Progenitor cell of endocrine pancreas (in vitro differentiated cells): ENCODE data around the gene USP40. TPM values are rescaled to one million over a fixed set of nuclear protein-coding genes. Genes with fewer than 3 reads are reported as not detected.

Experiments
- DNase-seq: peaks from one replicate; pipeline ENCODE4 v3.0.0; 2021; ENCODE audit warnings: low spot score; ENCODE audit not compliant: unreplicated experiment
- H3K27ac Mint-ChIP-seq: 2 replicates; pipeline ENCODE4 v1.8.0; 2021; ENCODE audit warnings: mild to moderate bottlenecking, moderate library complexity, mixed read lengths
- H3K27me3 Mint-ChIP-seq: 2 replicates; pipeline ENCODE4 v1.8.0; 2021; ENCODE audit warnings: mixed read lengths
- H3K36me3 Mint-ChIP-seq: 2 replicates; pipeline ENCODE4 v1.8.0; 2022; ENCODE audit warnings: mixed read lengths; ENCODE audit not compliant: insufficient read depth
- H3K4me1 Mint-ChIP-seq: 2 replicates; pipeline ENCODE4 v1.8.0; 2021; ENCODE audit warnings: low read depth, mixed read lengths
- H3K4me3 Mint-ChIP-seq: 2 replicates; pipeline ENCODE4 v1.8.0; 2021; ENCODE audit warnings: low read depth, mild to moderate bottlenecking, moderate library complexity, mixed read lengths
- H3K9me3 Mint-ChIP-seq: 2 replicates; pipeline ENCODE4 v1.8.0; 2021; ENCODE audit warnings: low read depth, mixed read lengths
- total RNA-seq: library from RNA; stranded (reverse); gene quantifications from 2 replicates; pipeline ENCODE4 v1.2.1, GENCODE V29; 2021
- TF ChIP-seq, protein P1 (sequence below): fragments of 200-600 bp; sonication (generic); IDR thresholded peaks from one replicate; pipeline ENCODE4 v1.5.0; 2021; ENCODE audit warnings: antibody characterized with exemption, mild to moderate bottlenecking; ENCODE audit not compliant: unreplicated experiment

USP40 gene
- total RNA-seq, 1 donor from 2014 or later = 36.9 TPM

DNA sequence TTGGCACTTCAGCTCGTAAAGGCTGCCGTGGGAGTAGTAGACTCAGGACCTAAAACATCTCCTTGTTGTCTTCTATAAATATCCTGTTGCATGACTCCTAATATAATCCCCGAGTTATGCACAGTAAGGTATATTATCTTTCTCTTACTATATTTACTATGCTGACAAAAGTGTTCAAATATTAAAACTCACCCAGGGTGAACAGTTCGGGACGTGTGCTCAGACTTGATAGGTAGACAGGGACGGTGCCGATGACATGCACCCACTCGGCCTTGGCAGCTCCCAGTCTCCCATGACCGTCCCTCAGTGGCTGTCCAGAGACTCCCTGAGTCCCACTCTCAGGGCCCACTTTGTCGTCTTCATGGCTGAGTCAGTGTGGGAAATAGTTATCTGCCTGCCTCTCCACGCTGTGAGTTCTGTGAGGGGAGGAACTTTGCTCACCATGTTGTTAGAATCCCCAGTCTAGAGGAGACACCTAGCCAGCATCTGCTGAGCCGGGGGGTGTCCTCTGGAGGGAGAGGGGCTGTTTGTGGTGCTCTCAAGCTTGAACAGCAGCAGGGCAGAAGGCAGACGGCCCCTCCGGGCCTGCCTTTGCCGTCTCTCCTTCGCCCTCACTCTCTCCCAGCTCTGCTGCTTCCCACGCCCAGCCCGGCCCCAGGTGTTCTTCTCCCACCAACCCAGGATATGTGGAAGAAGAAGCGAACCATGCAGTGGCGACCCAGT lies 137.2 kb downstream of the USP40 start:
- peaks cover 5% of the 10 kb centered on the region for H3K36me3 Mint-ChIP-seq
- no peaks in the 10 kb centered on the region for H3K27me3 Mint-ChIP-seq
- no peak for DNase-seq
- no peak overlapping the region for H3K4me3 Mint-ChIP-seq
- no peak overlapping the region for H3K27ac Mint-ChIP-seq
- TF ChIP-seq, protein P1, sequence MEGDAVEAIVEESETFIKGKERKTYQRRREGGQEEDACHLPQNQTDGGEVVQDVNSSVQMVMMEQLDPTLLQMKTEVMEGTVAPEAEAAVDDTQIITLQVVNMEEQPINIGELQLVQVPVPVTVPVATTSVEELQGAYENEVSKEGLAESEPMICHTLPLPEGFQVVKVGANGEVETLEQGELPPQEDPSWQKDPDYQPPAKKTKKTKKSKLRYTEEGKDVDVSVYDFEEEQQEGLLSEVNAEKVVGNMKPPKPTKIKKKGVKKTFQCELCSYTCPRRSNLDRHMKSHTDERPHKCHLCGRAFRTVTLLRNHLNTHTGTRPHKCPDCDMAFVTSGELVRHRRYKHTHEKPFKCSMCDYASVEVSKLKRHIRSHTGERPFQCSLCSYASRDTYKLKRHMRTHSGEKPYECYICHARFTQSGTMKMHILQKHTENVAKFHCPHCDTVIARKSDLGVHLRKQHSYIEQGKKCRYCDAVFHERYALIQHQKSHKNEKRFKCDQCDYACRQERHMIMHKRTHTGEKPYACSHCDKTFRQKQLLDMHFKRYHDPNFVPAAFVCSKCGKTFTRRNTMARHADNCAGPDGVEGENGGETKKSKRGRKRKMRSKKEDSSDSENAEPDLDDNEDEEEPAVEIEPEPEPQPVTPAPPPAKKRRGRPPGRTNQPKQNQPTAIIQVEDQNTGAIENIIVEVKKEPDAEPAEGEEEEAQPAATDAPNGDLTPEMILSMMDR = no peak
- no peaks in the 10 kb centered on the region for H3K9me3 Mint-ChIP-seq
- no peaks in the 10 kb centered on the region for H3K4me1 Mint-ChIP-seq

DNA sequence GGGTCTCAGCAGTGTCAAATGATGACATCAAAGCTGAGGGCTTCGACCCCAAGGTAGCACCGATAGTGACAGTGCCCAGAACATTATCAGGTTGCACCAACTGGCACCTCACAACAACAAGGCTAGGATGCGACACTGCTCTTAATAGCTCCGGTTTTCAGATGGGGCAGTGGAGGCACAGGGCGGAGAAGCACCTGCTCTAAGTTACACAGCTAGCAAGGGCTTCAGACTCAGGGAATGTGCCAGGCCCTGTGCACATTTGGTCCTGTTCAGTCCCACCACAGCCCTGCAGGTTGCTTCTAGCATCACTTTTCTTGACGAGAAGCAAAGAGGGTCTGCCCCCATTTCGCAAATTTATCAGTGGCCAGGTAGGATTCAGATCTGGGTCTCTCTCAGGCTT lies 138.1 kb downstream of the USP40 start:
- Mint-ChIP-seq H3K4me3 (no peak overlapping the region), H3K4me1 (no peaks in the 10 kb centered on the region), H3K27me3 (no peaks in the 10 kb centered on the region), H3K9me3 (no peaks in the 10 kb centered on the region), H3K36me3 (peaks cover 5% of the 10 kb centered on the region), H3K27ac (no peak overlapping the region)
- no peak for DNase-seq
- TF ChIP-seq, protein P1 = no peak

DNA sequence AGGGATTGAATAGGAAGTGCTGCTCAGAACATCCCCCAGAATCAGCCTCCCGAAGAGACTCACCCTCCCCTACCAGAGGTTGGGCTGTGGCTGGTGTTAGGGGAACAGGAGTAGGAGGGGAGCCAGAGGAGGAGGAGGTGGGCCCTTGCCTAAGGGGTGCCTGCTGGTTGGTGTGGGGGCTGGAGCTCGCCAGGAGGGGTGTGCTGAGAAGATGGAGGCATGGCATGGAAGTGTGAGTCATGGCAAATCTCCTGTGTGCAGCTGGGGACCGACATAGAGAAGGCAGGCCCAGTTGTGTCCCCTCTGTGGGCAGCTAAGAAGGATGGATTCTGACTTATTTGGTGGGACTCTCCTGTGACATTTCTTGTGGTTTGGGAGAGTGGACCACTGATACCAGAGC lies 138.6 kb downstream of the USP40 start:
- H3K27ac Mint-ChIP-seq = peak overlapping the region; percentile 47
- H3K9me3 Mint-ChIP-seq = no peaks in the 10 kb centered on the region
- no peaks in the 10 kb centered on the region for H3K27me3 Mint-ChIP-seq
- H3K4me3 Mint-ChIP-seq = no peak overlapping the region
- TF ChIP-seq, protein P1 = no peak
- peaks cover 6% of the 10 kb centered on the region for H3K36me3 Mint-ChIP-seq
- DNase-seq = no peak
- H3K4me1 Mint-ChIP-seq = no peaks in the 10 kb centered on the region

DNA sequence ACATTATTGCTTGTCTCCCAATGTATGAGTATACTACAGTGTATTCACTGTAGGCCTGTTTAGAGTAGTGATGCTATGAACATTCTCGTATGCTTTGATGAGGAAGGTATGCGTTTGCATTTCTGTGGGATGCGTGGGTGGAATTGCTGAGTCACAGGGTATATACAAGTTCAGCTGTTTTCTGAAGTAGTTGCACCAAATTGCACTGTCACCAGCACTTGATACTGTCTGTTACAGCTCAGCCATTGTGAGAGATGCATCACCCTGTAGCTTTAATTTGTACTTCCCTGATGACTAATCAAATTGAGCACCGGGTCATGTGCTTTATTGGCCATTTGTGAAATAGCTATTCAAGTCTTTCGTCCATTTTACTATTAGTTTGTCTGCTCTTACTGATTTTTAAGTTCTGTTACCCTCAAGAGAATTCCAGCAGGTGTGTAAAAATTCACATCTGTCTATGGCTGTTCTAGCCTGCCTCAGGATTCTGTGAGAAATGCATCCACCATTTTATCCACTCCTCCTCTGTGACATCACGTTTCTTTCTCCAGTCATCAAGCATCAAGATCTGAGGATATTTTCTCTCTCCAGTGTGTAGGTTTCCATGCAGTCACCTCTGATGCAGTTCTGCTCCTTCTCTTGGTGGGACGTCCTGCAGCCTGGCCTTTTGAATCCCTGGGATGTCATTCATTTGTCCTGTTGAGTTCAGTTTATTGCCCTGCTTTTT lies 139.8 kb downstream of the USP40 start:
- no peak for DNase-seq
- no peak overlapping the region for H3K27ac Mint-ChIP-seq
- H3K27me3 Mint-ChIP-seq = no peaks in the 10 kb centered on the region
- peaks cover 6% of the 10 kb centered on the region for H3K36me3 Mint-ChIP-seq
- no peak overlapping the region for H3K4me3 Mint-ChIP-seq
- H3K9me3 Mint-ChIP-seq = no peaks in the 10 kb centered on the region
- H3K4me1 Mint-ChIP-seq = peaks cover 8% of the 10 kb centered on the region
- TF ChIP-seq, protein P1 = no peak

Other genes with a start within 250 kb of the USP40 start
- 49.5 and 55.1 TPM in 2 replicates for gene DGKD, start 212.3 kb downstream of the USP40 start, total RNA-seq
- not detected in 2 replicates for gene UGT1A8, start 50.9 kb upstream of the USP40 start, total RNA-seq
- not detected in 2 replicates for gene UGT1A10, start 69.7 kb upstream of the USP40 start, total RNA-seq
- gene UGT1A9, start 105.1 kb upstream of the USP40 start, total RNA-seq = not detected in 2 replicates
- not detected in 2 replicates for gene UGT1A7, start 115.1 kb upstream of the USP40 start, total RNA-seq
- not detected in 2 replicates for gene UGT1A6, start 126.1 kb upstream of the USP40 start, total RNA-seq
- not detected in 2 replicates for gene UGT1A5, start 146.1 kb upstream of the USP40 start, total RNA-seq
- not detected in 2 replicates for gene UGT1A4, start 152.0 kb upstream of the USP40 start, total RNA-seq
- not detected in 2 replicates for gene UGT1A3, start 162.3 kb upstream of the USP40 start, total RNA-seq
- not detected in 2 replicates for gene UGT1A1, start 193.5 kb upstream of the USP40 start, total RNA-seq
- not detected in 2 replicates for gene MROH2A, start 211.5 kb upstream of the USP40 start, total RNA-seq